NCI-H524 (cell line): ENCODE results near the gene MACIR.
"Not testable (repeated sequence)": the region's sequence is repeated elsewhere in the genome, so short reads cannot be mapped to it uniquely, and the experiment has no call there.

Source experiments
- DNase-seq, 2 experiments: peaks; one replicate each; lab custom pipeline; 2025; lab: John Stamatoyannopoulos, UW

MACIR gene

GRCh38 chr5:103258368-103258956 is at the start of gene MACIR:
Gene MACIR, plus strand, starts transcription at chr5:103258763. Its CDS starts 17,157 bp downstream, at chr5:103275920.
- DNase-seq = peak; percentile 93 to 96

DNA sequence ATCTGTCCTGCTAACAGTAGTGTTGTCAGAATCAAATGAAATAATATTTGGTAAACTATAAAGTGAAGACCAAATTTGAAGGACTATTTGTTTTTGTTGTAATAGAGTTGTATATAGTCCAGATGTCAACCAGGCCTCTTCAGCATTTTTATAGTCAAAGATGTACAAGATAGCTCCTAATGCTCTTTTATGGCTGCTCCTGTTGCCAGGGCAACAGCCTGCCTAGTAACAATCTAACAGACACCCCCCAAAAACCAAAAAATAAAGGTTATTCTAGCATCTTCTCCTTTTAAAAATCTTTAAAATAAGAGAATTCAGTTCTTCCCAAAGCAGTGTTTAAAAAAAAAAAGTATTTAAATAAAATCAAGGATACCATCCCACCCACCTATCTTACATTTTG is 49.5 kb upstream of the MACIR start:
- no peak for DNase-seq

- DNase-seq = no peak
Observed at GRCh38 chr5:103210952-103211351, 47.6 kb upstream of the MACIR start.

GRCh38 chr5:103211576-103212561 is 46.7 kb upstream of the MACIR start:
- DNase-seq = no peak

GRCh38 chr5:103216137-103216536 is 42.4 kb upstream of the MACIR start:
- DNase-seq = no peak

GRCh38 chr5:103216697-103217096 is 41.9 kb upstream of the MACIR start:
- no peak for DNase-seq

GRCh38 chr5:103217101-103217500 is 41.5 kb upstream of the MACIR start:
- no peak for DNase-seq

GRCh38 chr5:103218164-103218563 is 40.4 kb upstream of the MACIR start:
- DNase-seq = no peak

DNA sequence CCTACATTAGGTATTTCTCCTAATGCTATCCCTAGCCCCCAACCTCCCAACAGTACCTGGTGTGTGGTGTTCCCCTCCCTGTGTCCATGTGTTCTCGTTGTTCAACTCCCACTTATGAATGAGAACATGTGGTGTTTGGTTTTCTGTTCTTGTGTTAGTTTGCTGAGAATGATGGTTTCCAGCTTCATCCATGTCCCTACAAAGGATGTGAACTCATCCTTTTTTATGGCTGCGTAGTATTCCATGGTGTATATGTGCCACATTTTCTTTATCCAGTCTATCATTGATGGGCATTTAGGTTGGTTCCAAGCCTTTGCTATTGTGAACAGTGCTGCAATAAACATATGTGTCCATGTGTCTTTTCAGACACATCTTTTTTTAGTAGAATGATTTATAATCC is 39.5 kb upstream of the MACIR start:
- DNase-seq = not testable (repeated sequence)

GRCh38 chr5:103223031-103223955 is 35.3 kb upstream of the MACIR start:
- DNase-seq = no peak

DNA sequence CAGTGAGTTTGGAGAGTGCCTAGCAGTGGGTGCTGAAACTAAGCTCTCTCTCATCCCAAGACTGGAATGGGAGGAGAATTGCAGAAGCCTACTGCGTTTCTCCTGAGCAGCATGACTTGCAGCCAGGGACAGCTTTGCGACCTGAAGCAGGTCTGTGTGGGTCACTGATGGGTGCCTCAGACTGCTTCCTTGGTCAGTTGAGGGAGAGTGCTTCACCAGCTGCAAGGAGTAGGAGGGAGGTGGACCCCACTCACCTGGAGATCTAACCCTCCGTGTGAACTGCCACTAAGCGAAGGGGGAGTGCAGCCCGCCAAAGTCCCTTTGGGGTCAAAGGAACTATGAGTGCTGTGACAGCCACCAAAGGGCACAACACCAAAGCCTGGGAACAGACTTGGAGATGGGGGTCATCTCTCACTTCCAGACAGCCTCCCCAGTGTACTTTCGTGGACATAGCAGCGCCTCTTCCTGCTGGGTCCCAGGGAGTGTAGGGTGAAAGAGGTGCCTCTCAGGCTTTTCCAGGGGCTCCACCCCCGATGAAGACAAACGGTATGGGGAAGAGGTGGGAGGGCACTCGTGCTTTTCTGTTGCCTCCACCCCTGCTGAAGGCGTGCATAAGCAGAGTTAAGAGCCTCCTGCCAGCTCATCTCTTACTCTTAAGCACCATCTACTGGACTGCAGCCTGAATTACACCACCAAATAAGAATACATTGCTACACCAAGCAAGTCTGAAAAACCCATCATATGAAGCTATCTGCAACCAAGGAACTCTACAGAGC is 34.3 kb upstream of the MACIR start:
- DNase-seq = peak; percentile 27 to 70

- DNase-seq = no peak
Observed at GRCh38 chr5:103224894-103225246, 33.7 kb upstream of the MACIR start.

DNA sequence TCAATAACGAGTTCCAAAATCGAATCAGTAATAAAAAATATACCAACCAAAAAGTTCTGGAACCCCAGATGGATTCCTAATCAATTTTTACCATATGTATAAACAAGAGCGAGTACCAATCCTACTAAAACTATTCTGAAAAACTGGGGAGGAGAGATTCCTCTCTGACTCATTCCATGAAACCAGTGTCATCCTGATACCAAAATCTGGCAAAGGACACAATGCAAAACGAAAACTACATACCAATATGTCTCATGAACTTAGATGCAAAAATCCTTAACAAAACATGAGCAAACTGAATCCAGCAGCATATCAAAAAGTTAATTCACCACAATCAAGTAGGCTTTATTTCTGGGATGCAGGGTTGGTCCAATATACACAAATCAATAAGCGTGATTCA is 30.5 kb upstream of the MACIR start:
- DNase-seq = no peak

DNA sequence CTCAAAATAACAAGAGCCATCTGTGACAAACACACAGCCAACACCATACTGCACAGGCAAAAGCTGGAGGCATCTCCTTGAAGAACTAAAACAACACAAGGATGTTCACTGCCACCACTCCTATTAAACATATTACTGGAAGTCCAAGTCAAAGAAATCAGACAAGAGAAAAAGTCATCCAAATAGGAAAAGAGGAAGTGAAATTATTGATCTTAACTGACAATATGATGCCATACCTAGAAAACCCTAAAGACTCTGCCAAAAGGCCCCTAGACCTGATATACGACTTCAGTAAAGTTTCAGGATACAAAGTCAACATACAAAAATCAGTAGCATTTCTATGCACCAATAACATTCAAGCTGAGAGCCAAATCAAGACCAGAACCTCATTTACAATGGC is 30.0 kb upstream of the MACIR start:
- DNase-seq = no peak

GRCh38 chr5:103232393-103232999 is 26.1 kb upstream of the MACIR start:
- DNase-seq = peak in 1 of 2 experiments; percentile 21

DNA sequence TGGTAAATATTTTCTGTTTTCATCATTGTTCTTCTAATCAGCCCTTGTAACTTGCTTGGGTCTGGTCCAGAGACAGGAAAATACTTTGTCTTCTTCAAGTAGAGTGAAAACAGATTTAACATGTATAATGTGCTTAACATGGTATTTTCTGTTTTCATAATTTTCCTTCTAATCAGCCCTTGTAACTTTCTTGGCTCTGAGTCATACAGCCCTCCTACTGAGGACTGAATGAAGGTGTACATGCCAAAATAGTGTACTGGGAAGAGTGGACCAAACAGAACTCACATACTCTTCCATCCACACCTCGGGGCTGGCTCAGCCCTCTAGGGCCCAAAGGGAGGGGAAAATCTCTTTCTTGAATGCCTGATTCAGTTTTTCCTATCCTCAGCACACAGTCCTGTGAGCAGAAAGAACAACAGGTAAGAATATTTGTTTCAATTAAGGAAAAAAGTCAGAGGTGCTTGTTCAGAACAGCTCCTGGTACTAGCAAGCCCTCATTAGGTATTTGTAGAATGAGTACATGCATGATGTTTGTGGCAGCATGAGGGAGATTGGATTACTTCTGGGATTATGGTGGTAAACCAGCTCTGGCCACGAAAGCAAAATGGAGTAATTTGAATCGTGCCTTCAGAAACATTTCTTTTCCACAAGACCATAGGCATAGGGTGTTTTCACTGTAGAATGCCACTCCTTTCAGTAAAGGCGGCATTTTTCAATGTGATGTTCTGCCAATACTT is 24.2 kb upstream of the MACIR start:
- DNase-seq = no peak

DNA sequence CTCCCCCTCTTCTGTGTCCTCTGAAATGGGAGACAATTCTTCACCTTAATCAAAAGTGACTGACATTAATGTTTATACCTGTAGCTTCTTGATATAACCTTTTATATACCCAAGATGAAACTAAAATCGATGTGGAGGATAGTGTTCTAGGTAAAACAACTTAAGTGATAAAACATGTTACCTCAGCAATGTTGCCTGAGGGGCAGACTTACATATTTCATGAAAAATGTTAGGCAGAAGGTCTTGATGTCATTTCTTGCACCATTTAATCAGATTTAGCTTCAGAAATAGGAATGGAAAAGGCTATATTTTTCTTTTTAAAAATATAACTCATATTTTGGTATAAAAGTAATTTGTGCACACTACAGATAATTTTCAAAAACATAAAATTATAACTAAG is 22.7 kb upstream of the MACIR start:
- no peak for DNase-seq

DNA sequence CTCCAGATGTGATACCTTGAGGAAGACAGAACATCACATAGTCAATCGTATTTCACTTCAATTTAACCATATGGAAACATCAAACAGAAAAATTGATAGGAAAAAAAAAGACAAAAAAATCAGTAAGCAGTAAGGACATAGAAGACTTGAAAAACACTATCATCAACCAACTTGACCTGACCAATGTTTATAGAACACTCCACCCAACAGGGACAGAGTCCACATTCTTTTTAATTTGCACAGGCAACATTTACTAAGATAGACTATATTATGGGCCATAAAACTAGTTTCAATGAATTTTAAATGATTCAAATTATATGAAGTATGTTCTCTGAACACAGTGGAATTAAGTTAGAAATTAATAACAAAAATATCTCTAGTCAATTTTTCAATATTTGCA is 20.8 kb upstream of the MACIR start:
- DNase-seq = no peak

- no peak for DNase-seq
Observed at GRCh38 chr5:103243665-103244064, 14.9 kb upstream of the MACIR start.

DNA sequence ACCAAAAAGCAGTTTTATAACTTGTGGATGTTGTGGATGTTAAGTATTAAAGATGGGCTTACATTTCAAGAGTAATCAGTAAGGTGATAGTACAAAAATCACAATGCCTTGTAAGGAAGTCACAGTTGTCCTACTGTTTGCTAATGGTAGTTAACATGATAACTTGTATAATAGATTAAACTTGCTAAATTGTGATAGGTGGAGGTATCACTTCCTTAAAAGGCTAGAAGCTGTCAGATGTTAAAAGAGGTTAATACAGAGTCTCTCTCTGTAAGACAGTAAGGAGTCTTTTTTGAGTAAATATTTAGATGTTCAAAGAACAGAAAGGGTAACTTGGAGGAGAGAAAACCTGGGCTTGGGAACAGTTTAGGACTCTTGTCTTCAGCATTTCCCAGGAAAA is 14.2 kb upstream of the MACIR start:
- DNase-seq = no peak
